Measurements from ENCODE around the gene SLC66A2.
"Not testable (repeated sequence)": the region's sequence is repeated elsewhere in the genome, so short reads cannot be mapped to it uniquely, and the experiment has no call there.

SLC66A2 gene

DNA sequence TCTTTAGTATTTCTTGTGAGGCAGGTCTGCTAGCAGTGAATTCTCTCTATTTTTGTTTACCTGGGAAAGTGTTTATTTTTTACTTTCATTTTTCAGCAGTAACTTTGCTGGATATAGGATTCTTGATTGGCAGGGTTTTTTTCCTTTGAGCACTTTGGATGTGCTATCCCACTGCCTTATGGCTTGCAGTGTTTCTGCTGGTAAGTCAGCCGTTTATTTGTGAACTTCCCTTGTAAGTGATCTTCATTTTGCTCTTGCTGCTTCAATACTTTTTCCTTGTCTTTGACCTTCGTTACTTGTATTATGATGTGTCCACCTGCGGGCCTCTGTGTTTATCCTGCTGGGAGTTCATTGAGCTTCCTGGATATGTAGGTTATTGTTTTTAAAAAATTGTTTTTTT lies 54.7 kb downstream of the SLC66A2 start:
- Histone ChIP-seq H3K27ac (no peak overlapping the region), H3K4me3 (no peak overlapping the region)

- Histone ChIP-seq H3K4me3 (no peak overlapping the region), H3K27ac (no peak overlapping the region)
These were observed 60.8 kb downstream of the SLC66A2 start for GRCh38 chr18:79890674-79891073.

- Histone ChIP-seq H3K27ac (no peak overlapping the region), H3K4me3 (no peak overlapping the region)
These were observed 61.9 kb downstream of the SLC66A2 start for GRCh38 chr18:79889569-79889968.

GRCh38 chr18:79888016-79888415 lies 63.4 kb downstream of the SLC66A2 start:
- Histone ChIP-seq H3K4me3 (no peak overlapping the region), H3K27ac (no peak overlapping the region)

DNA sequence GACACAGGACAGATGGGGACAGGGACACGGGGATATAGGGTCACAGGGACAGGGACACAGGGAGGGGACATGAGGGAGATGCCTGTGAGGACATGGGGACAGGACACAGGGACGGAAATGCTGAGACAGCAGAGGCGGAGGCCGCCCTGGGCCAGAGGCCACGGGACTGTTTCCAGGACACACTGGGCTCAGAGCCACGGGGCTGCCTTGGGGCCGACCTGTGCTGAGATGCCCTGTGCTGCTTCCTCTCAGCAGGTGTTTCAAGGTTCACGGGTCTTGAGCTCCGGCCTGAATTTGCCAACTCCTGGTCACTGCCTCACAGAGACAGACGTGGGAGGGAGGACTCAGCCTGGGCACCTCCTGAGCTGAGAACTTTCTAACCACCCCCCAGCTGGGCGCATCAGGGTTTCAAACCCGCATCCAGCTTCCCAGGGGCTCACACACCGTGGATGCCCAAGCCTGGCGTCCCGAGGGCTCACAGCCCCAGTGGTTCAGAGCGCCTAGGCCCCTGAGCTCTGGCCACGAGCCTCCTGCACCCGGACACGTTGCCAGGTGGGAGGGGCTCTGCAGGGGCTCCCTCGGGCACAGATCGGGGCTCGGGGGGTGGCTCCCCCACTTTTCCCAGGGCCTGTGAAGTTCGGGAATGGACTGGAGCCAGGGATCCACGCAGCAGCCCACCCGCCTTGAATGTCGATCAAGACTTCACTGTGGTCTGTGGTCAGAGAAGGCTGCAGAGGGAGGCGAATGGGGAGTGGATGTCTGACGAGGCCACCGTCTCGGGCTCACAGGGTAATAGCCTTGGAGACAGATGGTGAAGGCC lies 64.1 kb downstream of the SLC66A2 start:
- no peak overlapping the region for H3K4me3 ChIP-seq
- no peak overlapping the region for H3K27ac ChIP-seq

DNA sequence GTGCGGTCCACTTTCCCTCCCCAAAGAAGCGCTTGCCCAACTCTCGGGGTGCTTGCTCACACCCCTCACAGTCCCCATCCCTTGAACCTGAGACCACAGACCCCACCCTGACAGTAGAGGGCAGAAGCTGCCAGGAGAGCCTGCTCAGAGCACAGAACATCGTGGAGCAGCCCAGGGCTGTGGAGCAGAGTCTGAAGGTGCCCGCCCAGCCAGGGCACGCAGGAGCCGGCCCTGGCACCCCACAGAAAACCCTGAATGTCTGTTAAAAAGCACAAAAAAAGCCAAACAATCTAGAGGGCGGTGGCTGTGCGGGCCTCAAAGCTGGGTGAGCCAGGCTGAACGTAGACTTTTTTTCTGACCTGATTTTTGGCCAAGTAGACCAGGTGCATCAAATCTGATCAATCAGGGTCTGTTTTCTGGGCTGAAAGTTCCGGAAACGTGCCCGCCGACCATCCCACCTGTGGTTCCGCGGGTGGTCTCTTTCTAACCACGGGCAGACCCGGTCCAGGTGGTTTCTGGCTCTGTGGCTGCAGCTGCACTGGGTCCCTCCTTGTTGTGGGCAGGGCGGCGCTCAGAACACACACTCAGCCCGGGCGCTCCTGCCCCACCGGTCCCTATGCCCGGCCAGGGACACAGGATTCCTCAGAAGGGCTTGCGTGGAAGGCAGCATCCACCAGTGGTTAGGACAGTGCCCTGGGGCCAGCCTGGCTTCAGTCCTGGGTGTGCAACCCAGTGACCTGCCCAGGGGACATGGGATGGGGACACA lies 66.3 kb downstream of the SLC66A2 start:
- Histone ChIP-seq H3K4me3 (no peak overlapping the region), H3K27ac (no peak overlapping the region)

DNA sequence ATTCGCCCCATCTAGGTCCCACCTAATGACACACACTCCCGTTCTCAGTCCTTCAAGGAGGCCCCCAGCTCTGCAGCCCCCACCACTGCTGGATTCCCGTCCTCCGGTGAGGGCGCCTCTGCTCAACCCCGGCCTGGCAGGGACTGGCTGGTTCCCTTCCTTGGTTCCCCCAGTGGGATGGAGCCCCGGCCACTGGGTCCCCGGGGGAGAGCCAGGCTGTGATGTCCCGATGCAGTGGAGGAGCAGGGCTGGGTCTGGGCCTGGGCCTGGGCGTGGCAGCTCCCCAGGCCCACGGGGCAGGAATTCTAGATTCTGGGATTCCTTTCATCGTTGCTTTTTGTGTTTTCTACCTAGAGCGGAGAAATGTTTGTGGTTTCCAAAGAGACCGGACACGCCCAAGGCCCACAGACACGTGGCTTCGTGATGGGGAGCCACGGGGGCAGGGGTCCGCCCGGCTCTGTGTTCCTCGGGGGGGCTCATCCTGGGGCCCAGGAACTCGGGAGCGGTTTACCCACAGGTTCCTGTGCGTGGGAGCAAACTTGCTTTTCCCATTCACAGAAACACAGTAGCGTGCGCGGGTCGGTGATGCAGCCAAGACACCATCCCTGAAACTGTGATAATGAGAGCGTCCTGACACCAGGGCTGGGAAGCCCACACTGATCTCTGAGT lies 67.0 kb downstream of the SLC66A2 start:
- H3K27ac ChIP-seq = no peak overlapping the region
- no peak overlapping the region for H3K4me3 ChIP-seq

- no peak overlapping the region for H3K27ac ChIP-seq
These were observed 67.8 kb downstream of the SLC66A2 start for GRCh38 chr18:79883461-79884293.

GRCh38 chr18:79882522-79883241 lies 68.8 kb downstream of the SLC66A2 start:
- no peak overlapping the region for H3K4me3 ChIP-seq
- no peak overlapping the region for H3K27ac ChIP-seq

More at GRCh38 chr18:79883461-79884293, 67.8 kb downstream of the SLC66A2 start:
- no peak overlapping the region for H3K4me3 ChIP-seq

DNA sequence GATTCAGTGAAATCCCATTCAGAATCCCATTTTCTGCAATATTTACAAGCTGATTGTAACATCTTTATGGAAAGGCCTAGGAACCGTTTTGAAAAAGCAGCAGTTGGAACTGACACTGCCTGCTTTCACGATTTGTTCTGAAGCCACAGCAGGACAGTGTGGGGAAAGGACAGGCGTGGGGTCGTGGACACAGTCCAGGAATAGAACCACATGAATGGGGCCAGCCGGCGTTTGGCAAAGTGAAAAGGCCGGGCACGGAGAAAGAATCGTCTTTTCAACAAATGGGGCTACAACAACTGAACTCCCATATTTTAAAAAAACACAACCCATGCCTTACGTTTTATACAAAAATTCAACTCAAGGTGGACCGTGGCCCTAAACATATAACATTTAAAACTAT lies 69.8 kb downstream of the SLC66A2 start:
- H3K4me3 ChIP-seq = no peak overlapping the region
- H3K27ac ChIP-seq = no peak overlapping the region

DNA sequence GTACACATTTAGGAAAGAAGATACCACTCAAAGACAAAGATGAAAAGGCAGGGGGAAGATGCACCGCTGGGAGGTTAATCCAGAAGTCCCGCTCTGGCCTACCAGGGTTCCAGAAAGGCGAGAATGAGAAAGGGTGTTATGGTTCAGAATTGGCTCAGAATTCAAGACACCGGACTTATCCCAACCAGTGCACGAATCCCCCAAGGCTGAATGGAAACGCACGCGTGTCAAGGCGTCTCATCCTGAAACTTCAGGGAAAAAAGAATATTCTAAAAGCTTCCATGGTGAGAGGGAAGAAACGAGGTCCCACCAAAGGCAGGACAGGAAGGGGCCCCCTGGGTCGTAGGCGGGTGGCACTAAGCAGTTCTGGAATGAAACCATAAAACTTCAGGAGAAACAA lies 71.9 kb downstream of the SLC66A2 start:
- no peak overlapping the region for H3K27ac ChIP-seq
- H3K4me3 ChIP-seq = no peak overlapping the region

GRCh38 chr18:79878741-79879378 lies 72.6 kb downstream of the SLC66A2 start:
- Histone ChIP-seq H3K27ac (no peak overlapping the region), H3K4me3 (no peak overlapping the region)

- not testable (repeated sequence) for H3K27ac ChIP-seq, H3K4me3 ChIP-seq
These were observed 73.2 kb downstream of the SLC66A2 start for GRCh38 chr18:79878246-79878645.

DNA sequence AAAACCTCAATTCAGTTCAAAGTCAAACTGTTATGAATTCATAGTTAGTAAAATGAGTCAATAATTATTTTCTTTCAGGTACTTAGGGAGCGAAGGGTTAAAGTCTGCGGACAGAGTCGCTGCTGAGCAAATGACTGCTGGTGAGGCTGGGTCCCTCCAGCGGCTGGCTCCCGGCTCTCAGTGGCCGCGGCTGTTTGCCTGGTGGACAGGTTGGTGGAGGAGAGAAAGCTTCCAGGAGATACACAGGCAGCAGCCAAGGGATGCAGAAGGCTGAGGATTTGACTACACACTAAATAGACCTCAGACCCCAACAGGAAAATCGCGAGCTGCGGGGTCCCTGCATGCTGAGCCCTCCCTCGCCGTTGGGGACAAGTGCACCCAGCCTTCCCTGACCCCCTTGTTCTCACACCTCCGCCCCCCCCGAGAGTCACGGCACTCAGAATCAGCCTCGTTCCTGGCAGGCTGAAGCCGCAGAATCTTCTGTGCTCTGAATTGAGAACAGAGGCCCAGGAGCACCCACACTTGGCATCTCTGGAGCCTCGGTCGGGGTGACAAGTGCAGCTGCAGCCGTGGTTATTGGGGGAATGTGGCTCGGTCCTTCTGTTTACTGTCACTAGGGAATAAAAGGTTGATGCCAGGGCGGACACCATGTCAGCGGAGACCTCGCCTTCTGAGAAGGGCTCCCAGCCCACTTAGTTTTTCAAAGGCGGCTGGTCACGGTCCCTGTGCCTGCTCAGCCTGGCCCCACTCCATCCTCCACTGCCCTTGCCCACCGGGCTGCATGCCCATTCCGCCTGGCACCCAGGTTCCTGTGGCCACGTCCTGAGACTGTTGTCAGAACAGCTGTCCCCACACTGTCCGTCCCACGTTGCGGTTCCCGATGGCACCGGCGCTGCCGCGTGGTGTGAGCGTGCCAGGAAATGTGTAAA lies 74.0 kb downstream of the SLC66A2 start:
- Histone ChIP-seq H3K27ac (no peak overlapping the region), H3K4me3 (no peak overlapping the region)

DNA sequence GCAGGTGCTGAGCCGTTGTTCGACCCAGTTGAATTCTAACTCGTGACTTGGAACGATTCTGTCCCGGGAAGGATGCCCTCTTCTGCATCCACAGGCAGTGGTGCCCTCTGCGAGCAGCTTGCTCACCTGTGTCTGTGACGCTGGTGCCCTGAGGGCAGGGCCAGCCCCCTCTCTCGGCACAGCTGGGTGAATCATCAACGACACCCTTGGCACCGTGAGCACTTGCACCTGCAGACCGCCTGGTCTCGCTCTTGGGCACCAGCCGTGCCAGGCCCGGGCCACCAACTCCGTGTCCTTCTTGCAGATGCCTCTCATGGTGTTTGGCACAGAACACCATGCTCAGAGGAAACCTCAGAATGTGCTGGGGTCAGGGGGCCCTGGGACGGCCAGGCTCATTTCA lies 75.0 kb downstream of the SLC66A2 start:
- Histone ChIP-seq H3K27ac (no peak overlapping the region), H3K4me3 (no peak overlapping the region)

DNA sequence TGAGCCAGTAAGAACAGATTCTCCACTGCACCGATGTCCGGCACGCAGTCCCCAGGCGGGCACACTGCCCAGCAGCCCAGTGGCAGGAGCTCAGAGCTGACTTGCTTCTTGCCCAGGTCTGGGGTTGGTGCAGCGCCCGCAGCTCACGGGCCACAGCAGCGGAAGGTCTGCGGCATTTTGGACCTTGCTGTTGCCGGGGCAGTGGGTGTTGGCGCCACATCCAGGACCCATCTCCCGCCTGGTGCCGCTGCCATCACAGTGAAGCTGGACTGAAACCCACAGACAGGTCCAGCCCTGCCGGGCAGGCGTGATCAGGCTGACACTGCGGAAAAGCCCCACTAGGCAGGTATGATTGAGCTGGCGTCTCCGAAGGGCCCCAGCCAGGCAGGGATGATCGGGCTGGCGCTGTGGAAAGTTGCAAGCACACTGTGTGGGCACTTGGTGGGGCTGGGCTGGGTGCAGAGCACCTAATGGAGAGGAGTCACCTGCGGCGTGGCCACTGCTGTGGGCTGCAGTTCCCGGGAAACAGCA lies 75.5 kb downstream of the SLC66A2 start:
- no peak overlapping the region for H3K27ac ChIP-seq
- H3K4me3 ChIP-seq = no peak overlapping the region

GRCh38 chr18:79875531-79875919 lies 75.9 kb downstream of the SLC66A2 start:
- H3K4me3 ChIP-seq = no peak overlapping the region
- no peak overlapping the region for H3K27ac ChIP-seq
